Ecto neural progenitor cell (in vitro differentiated cells): ENCODE results near the gene TSPAN12.
"Not testable (repeated sequence)": the region's sequence is repeated elsewhere in the genome, so short reads cannot be mapped to it uniquely, and the experiment has no call there.

Experiments used
- DNase-seq: peaks from one replicate; pipeline ENCODE4 v3.0.0-alpha.2; 2018; ENCODE audit warnings: low spot score

Gene TSPAN12

GRCh38 chr7:120857588-120858573 lies at the start of gene TSPAN12:
Gene TSPAN12, minus strand, starts transcription at chr7:120858144. Its CDS starts 1,381 bp downstream, at chr7:120856763.
- DNase-seq: peak; percentile 91

- DNase-seq: no peak
Measured at GRCh38 chr7:120898715-120899499, 41.0 kb upstream of the TSPAN12 start.

GRCh38 chr7:120895253-120895652 lies 37.3 kb upstream of the TSPAN12 start:
- not testable (repeated sequence) for DNase-seq

- not testable (repeated sequence) for DNase-seq
Measured at GRCh38 chr7:120885602-120886001, 27.7 kb upstream of the TSPAN12 start.

GRCh38 chr7:120877701-120878100 lies 19.8 kb upstream of the TSPAN12 start:
- no peak for DNase-seq

GRCh38 chr7:120876922-120877321 lies 19.0 kb upstream of the TSPAN12 start:
- DNase-seq: no peak

- no peak for DNase-seq
Measured at GRCh38 chr7:120874722-120875121, 16.8 kb upstream of the TSPAN12 start.

- DNase-seq: no peak
Measured at GRCh38 chr7:120874016-120874415, 16.1 kb upstream of the TSPAN12 start.

- DNase-seq: no peak
Measured at GRCh38 chr7:120873401-120873800, 15.5 kb upstream of the TSPAN12 start.

- DNase-seq: no peak
Measured at GRCh38 chr7:120869700-120870099, 11.8 kb upstream of the TSPAN12 start.

GRCh38 chr7:120867932-120868331 lies 10.0 kb upstream of the TSPAN12 start:
- DNase-seq: no peak

- DNase-seq: no peak
Measured at GRCh38 chr7:120865191-120865981, 7.4 kb upstream of the TSPAN12 start.

GRCh38 chr7:120864141-120864900 lies 6.4 kb upstream of the TSPAN12 start:
- DNase-seq: no peak

- no peak for DNase-seq
Measured at GRCh38 chr7:120862987-120863590, 5.1 kb upstream of the TSPAN12 start.

GRCh38 chr7:120860156-120860555 lies 2.2 kb upstream of the TSPAN12 start:
- no peak for DNase-seq

GRCh38 chr7:120859459-120859858 lies 1.5 kb upstream of the TSPAN12 start:
- DNase-seq: no peak

- peak; percentile 84 for DNase-seq
Measured at GRCh38 chr7:120856621-120857352, 1.2 kb downstream of the TSPAN12 start.

- no peak for DNase-seq
Measured at GRCh38 chr7:120856198-120856597, 1.7 kb downstream of the TSPAN12 start.

GRCh38 chr7:120852700-120853099 lies 5.2 kb downstream of the TSPAN12 start:
- no peak for DNase-seq

GRCh38 chr7:120843109-120843508 lies 14.8 kb downstream of the TSPAN12 start:
- no peak for DNase-seq
